WTC11 (cell line): Measurements from ENCODE around the gene PPP2R1B. TPM values are rescaled to one million over a fixed set of nuclear protein-coding genes. Genes with fewer than 3 reads are reported as not detected.

Experiments
- ATAC-seq: fragments of 200-7000 bp; cut with Tn5 transposase; 2 replicates; pipeline ENCODE4 v1.10.0; 2021; ENCODE audit warnings: mild to moderate bottlenecking, moderate library complexity
- CTCF ChIA-PET: fragments of 300-600 bp; sonication (Branson Sonifier 250); formaldehyde crosslinking; loops from one replicate; lab custom pipeline; 2021; ENCODE audit warnings: antibody characterized with exemption; lab: Charles Lee
- POLR2A ChIA-PET: fragments of 350-600 bp; sonication (Branson Sonifier 250); formaldehyde crosslinking; loops from one replicate; lab custom pipeline; 2021; ENCODE audit warnings: antibody characterized with exemption; lab: Charles Lee
- DNase-seq: peaks from one replicate; pipeline ENCODE4 v3.0.0; 2021; ENCODE audit warnings: low spot score
- H3K27ac Mint-ChIP-seq: 2 replicates; pipeline ENCODE4 v1.8.0; 2021; ENCODE audit warnings: mixed read lengths
- H3K27me3 Mint-ChIP-seq: 2 replicates; pipeline ENCODE4 v1.8.0; 2021; ENCODE audit warnings: low read depth, mild to moderate bottlenecking, moderate library complexity, mixed read lengths
- H3K36me3 Mint-ChIP-seq: 2 replicates; pipeline ENCODE4 v1.8.0; 2021; ENCODE audit warnings: mixed read lengths
- H3K4me1 Mint-ChIP-seq: 2 replicates; pipeline ENCODE4 v1.8.0; 2022; ENCODE audit warnings: mixed read lengths
- H3K4me3 Mint-ChIP-seq: 2 replicates; pipeline ENCODE4 v1.8.0; 2021; ENCODE audit warnings: mild to moderate bottlenecking, moderate library complexity, mixed read lengths
- H3K9me3 Mint-ChIP-seq: 2 replicates; pipeline ENCODE4 v1.8.0; 2021; ENCODE audit warnings: mixed read lengths
- ATF1 ChIP-seq: sonication (generic); formaldehyde crosslinking; IDR thresholded peaks from 2 replicates; pipeline ENCODE4 v1.8.1; 2023; ENCODE audit warnings: mild to moderate bottlenecking, moderate library complexity, missing genetic modification reagents
- ATF3 ChIP-seq: sonication (generic); formaldehyde crosslinking; conservative IDR thresholded peaks from 2 replicates; pipeline ENCODE4 v1.8.1; 2022; ENCODE audit warnings: mild to moderate bottlenecking, missing genetic modification reagents
- CDX4 ChIP-seq: fragments of 250-450 bp; sonication (Bioruptor Pico); IDR thresholded peaks from 2 replicates; pipeline ENCODE4 v1.9.0; 2021; ENCODE audit warnings: moderate library complexity, mild to moderate bottlenecking, inconsistent platforms, borderline replicate concordance
- IRF2 ChIP-seq: sonication (generic); formaldehyde crosslinking; IDR thresholded peaks from 2 replicates; pipeline ENCODE4 v1.8.0; 2022; ENCODE audit warnings: low read depth, missing genetic modification reagents, borderline replicate concordance
- NFATC4 ChIP-seq: fragments of 250-450 bp; sonication (Bioruptor Pico); IDR thresholded peaks from 2 replicates; pipeline ENCODE4 v1.9.0; 2021; ENCODE audit warnings: mild to moderate bottlenecking
- NFYB ChIP-seq: sonication (generic); formaldehyde crosslinking; conservative IDR thresholded peaks from 2 replicates; pipeline ENCODE4 v1.8.0; 2022; ENCODE audit warnings: low read depth, missing genetic modification reagents
- PRDM15 ChIP-seq: sonication (generic); formaldehyde crosslinking; IDR thresholded peaks from 2 replicates; pipeline ENCODE4 v1.8.0; 2022; ENCODE audit warnings: missing genetic modification reagents
- PREB ChIP-seq: sonication (generic); formaldehyde crosslinking; IDR thresholded peaks from 2 replicates; pipeline ENCODE4 v1.8.1; 2022; ENCODE audit warnings: mild to moderate bottlenecking, missing genetic modification reagents, moderate library complexity, borderline replicate concordance
- SMAD4 ChIP-seq: sonication (generic); formaldehyde crosslinking; IDR thresholded peaks from 2 replicates; pipeline ENCODE4 v1.8.0; 2022; ENCODE audit warnings: mild to moderate bottlenecking, missing genetic modification reagents
- STAT6 ChIP-seq: sonication (generic); formaldehyde crosslinking; conservative IDR thresholded peaks from 2 replicates; pipeline ENCODE4 v1.8.1; 2023; ENCODE audit warnings: mild to moderate bottlenecking, low read depth, missing genetic modification reagents, moderate library complexity
- TP53 ChIP-seq: sonication (generic); formaldehyde crosslinking; IDR thresholded peaks from 2 replicates; pipeline ENCODE4 v1.8.1; 2023; ENCODE audit warnings: mild to moderate bottlenecking, missing genetic modification reagents
- ZBTB43 ChIP-seq: sonication (generic); formaldehyde crosslinking; IDR thresholded peaks from 2 replicates; pipeline ENCODE4 v1.8.1; 2023; ENCODE audit warnings: mild to moderate bottlenecking, missing genetic modification reagents
- ZNF219 ChIP-seq: sonication (generic); formaldehyde crosslinking; IDR thresholded peaks from 2 replicates; pipeline ENCODE4 v1.8.0; 2023; ENCODE audit warnings: missing genetic modification reagents, mild to moderate bottlenecking, borderline replicate concordance
- ZNF416 ChIP-seq: fragments of 250-450 bp; sonication (Bioruptor Pico); IDR thresholded peaks from 2 replicates; pipeline ENCODE4 v1.9.0; 2021; ENCODE audit warnings: mild to moderate bottlenecking, inconsistent platforms
- ZNF512 ChIP-seq: sonication (generic); formaldehyde crosslinking; IDR thresholded peaks from 2 replicates; pipeline ENCODE4 v1.8.1; 2022; ENCODE audit warnings: missing genetic modification reagents, borderline replicate concordance
- ZNF532 ChIP-seq: fragments of 250-450 bp; sonication (Bioruptor Pico); IDR thresholded peaks from 2 replicates; pipeline ENCODE4 v1.9.0; 2021; ENCODE audit warnings: mild to moderate bottlenecking, borderline replicate concordance
- ZNF671 ChIP-seq: fragments of 250-450 bp; sonication (Bioruptor Pico); IDR thresholded peaks from 2 replicates; pipeline ENCODE4 v1.8.0; 2021; ENCODE audit warnings: mild to moderate bottlenecking
- total RNA-seq: library from RNA; stranded (reverse); gene quantifications from 3 replicates; pipeline ENCODE4 v1.2.3, GENCODE V29; 2021

The PPP2R1B gene
- total RNA-seq, 1 experiment from 2014 or later: 87.7 TPM

GRCh38 chr11:111779118-111779517 lies 12.9 kb upstream of the PPP2R1B start:
- H3K4me1 Mint-ChIP-seq: peaks cover 7% of the 10 kb centered on the region
- no peaks in the 10 kb centered on the region for H3K9me3 Mint-ChIP-seq
- no peak overlapping the region; the same call in 1 of the 2 replicates for H3K27ac Mint-ChIP-seq
- DNase-seq (no peak), ATAC-seq (no peak)
- H3K4me3 Mint-ChIP-seq: no peak overlapping the region
- TF ChIP-seq SMAD4 (CRISPR knock-in tag) (no peak), PREB (CRISPR knock-in tag) (no peak), NFYB (no peak), ZNF219 (CRISPR knock-in tag) (no peak), ZNF671 (CRISPR knock-in tag) (no peak), ATF3 (CRISPR knock-in tag) (no peak), IRF2 (CRISPR knock-in tag) (no peak), ATF1 (no peak), ZNF532 (CRISPR knock-in tag) (no peak), PRDM15 (CRISPR knock-in tag) (no peak), ZNF416 (CRISPR knock-in tag) (no peak), CDX4 (CRISPR knock-in tag) (no peak)
- CTCF ChIA-PET: interaction anchor here (1.5 to 1.6 kb wide), 2 partner anchors 14 to 62 kb away, joined by 3 to 4 read pairs; no protein-coding TSS in a partner anchor
- POLR2A ChIA-PET: no interaction called here
- no peaks in the 10 kb centered on the region for H3K27me3 Mint-ChIP-seq
- no peaks in the 10 kb centered on the region for H3K36me3 Mint-ChIP-seq

- no peak overlapping the region for H3K27ac Mint-ChIP-seq
- H3K4me3 Mint-ChIP-seq: no peak overlapping the region
- H3K9me3 Mint-ChIP-seq: no peaks in the 10 kb centered on the region
- no peak; the same call in 1 of the 2 replicates for ATAC-seq
- no peak for DNase-seq
- H3K36me3 Mint-ChIP-seq: no peaks in the 10 kb centered on the region
- CTCF ChIA-PET: interaction anchor here (0.9 to 2.3 kb wide), 9 partner anchors 13 to 175 kb away, joined by 3 to 16 read pairs (median 4); partner anchors contain the start of gene SIK2
- H3K4me1 Mint-ChIP-seq: peaks cover 7% of the 10 kb centered on the region
- no peaks in the 10 kb centered on the region for H3K27me3 Mint-ChIP-seq
- no peak for TF ChIP-seq NFATC4 (CRISPR knock-in tag)
- no peak for TF ChIP-seq TP53 (CRISPR knock-in tag)
- no peak for TF ChIP-seq ZBTB43
- no peak for TF ChIP-seq ZNF512 (CRISPR knock-in tag)
- TF ChIP-seq ATF1: no peak
- no peak for TF ChIP-seq STAT6 (CRISPR knock-in tag)
- no peak for TF ChIP-seq ZNF671 (CRISPR knock-in tag)
- TF ChIP-seq ZNF219 (CRISPR knock-in tag): no peak
- POLR2A ChIA-PET: no interaction called here
Observed at GRCh38 chr11:111778047-111778558, 11.9 kb upstream of the PPP2R1B start.
